GM21786 (cell line): ENCODE data around the gene RITA1.

ENCODE experiments used
- ATAC-seq: cut with Tn5 transposase; IDR thresholded peaks from one replicate; pipeline ENCODE4 v1.9.1; 2021; ENCODE audit not compliant: unreplicated experiment

RITA1 gene

DNA sequence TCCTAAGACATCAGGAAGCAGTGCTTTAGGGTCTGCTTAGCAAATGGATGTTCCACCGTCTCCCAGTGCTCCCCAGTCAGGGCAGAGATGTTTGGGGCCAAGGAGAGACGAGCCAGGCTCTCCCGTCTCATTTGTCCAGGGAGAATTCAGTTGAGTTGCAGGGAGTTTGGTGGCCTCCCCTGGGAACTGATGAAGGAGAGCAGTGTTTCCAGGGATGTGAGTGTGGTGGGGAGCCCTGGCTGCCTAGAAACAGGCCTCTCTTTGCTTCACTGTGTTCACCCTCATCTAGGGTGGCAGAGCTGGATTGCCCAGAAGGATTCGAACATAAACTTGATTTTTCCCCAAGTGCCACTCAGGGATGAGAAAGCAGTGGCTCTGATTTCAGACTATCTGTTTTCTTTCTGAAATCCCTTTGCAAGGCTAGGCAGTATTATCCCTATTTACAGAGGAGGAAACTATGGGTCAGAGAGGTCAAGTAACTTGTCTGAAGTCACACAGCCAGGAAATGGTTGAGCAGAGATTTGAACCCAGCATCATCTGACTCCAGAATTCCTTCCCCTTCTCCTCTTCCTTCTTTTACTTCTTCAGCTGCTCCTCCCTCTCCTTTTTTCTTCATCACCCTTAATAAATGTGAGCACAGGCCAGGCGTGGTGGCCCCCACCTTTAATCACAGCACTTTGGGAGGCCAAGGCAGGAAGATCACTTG is 42.3 kb downstream of the RITA1 start:
- ATAC-seq = no peak

DNA sequence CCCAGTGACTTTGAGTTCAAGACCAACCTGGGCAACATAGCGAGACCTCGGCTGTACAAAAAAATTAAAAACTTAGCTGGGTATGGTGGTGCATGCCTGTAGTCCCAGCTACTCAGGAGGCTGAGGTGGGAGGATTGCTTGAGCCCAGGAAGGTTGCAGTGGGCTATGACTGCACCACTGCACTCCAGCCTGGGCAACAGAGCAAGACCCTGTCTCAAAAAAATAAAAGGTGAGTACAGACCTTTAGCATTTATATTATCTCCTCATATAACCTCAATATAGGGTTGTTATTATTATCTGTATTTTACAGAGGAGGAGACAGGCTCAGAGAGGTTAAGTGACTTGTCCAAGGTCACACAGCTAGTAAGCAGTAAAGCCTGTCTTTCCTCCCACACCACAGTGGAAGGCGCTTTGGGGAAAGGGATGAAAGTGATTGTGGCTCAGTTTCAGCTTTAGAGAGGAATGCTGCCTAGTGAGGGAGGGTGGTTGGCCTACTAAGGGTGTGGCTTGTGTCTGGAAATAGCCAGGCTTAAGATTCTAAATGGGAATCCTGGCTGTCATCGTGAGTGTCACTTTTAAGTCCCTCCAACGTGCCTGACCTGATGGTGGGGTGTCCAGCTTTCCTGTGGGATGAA is 43.0 kb downstream of the RITA1 start:
- ATAC-seq = no peak

GRCh38 chr12:113230315-113231234 is 45.1 kb downstream of the RITA1 start:
- ATAC-seq = peak; percentile 7

GRCh38 chr12:113231235-113232088 is 45.9 kb downstream of the RITA1 start:
- no peak for ATAC-seq

DNA sequence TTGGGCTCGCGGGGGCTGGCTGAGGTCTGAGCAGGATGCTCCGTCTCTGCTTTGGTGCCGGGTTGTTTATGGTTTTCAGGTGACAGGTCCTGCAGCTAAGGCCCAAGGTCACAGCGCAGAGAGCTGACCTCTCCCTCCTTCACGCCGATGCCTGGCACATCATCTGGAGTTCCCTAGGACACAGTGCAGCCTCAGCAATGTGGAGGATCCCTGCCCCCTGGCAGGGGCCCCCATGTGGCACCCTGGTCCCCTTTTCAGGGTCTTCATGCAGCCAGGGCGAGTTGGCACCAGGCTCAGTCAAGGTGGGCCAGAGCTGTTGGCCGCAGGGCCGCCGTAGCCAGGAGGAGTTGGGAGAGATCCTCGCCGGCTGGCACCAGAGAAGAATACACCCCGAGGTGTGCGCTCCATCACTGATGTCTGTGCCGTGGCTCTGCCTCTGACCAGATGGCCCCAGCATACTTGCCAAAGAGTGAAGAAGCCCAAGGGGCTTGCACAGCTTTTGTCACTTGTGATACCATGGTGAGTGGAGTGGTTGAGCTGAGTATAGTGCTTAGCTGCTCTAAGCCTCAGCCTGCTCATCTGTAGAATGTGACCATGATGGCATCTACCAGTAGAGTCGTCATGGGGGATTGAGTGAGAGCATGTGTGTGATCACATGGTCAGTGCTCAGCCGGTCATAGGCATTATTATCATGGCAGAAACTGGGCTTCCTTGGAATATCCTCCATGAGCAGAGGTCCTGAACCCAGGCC is 46.7 kb downstream of the RITA1 start:
- no peak for ATAC-seq

- peak; percentile 66 for ATAC-seq
Measured at GRCh38 chr12:113232840-113233585, 47.5 kb downstream of the RITA1 start.

DNA sequence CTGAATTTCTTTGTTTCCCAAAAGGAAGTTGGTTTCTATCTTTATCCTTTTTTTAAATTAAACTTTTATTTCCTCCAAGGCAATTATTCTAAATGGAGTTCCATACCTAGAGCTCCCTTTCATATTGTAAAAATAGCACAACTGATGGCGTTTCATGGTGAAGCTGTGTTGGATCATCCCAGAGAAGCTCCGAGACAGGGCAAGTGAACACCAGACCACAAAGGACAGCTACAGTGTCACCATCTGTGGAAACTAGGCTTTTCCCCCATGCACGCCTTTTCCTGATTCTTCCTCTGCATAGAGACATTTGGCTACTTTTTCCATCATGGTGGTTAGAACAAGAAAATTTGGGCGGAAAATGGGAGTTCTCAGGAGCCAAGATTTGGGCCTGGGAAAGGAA is 48.4 kb downstream of the RITA1 start:
- ATAC-seq = no peak

DNA sequence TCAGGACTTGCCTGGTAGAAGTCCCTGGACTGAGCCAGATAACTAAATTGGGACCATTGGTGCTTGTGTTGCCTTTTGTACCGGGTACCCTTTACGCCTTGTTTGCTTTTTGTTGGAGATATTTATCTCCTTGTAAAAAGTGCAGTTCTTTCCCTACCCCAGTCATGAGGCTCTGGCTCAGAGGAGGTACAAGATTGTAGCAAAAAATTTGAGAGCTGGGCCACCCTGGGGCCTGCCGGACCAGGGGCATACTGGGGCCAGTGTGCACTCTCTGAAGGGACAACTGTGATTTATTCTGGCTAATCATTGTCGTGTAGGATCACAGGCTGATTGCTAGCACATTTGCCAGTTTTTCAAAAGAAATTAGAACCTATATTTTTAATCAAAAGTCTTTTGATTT is 49.0 kb downstream of the RITA1 start:
- no peak for ATAC-seq

DNA sequence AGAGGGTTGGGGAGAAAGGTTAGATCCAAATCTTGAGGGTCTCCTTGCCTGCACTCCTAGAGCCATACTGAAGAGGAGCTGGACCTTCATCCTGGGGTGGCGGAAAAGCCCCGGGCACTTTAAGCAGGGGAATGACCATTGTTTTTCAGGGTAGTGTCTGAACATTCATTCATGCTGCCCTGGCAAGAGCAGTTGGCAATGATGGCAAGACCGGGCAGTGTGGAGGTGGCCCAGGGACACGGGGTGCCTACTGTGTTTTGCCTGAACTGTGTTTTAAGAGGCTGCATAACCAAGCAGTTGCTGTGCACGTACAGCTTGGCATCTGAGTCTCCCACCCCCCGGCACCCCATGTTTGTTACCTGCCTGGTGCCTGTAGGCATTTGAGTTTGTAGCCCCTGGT is 50.5 kb downstream of the RITA1 start:
- no peak for ATAC-seq

GRCh38 chr12:113236539-113237399 is 51.2 kb downstream of the RITA1 start:
- no peak for ATAC-seq

DNA sequence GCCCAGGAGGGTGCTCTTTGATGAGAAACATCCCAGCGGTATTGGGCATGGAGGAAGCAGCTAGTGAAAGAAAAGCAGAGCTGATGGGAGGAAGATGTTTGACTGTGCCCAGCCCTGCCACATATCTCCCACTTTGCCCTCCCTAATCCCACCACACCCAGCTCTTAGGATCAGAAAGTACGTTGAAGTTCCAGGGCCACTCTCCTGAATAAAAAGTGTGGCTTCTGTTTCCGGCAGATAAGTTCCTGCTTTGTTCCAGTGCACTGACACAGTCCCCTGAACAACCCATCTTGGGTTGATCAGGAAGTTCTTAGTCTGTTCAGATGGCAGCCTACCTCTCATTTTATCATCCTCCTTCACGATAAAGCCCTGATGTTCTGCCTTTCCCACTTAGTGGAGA is 52.2 kb downstream of the RITA1 start:
- no peak for ATAC-seq

DNA sequence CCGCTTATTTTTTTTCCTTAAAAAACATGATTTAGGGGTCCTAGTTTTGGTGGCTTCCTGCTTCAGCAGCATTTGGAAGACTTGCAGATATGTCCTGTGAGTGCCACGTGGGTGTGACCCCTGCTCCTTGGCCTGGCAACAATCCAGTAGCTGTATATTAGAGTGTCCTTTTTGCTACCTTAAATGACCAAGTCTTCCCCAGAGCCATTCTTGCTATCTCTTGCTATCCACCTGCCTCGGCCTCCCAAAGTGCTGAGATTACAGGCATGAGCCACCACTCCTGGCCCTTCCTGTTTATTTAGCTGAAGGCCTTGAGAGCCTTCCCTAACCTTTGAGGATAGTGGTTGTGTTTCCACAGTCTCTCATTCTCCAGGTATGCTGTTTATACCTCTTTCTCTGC is 52.8 kb downstream of the RITA1 start:
- no peak for ATAC-seq

- no peak for ATAC-seq
Measured at GRCh38 chr12:113239288-113239771, 53.8 kb downstream of the RITA1 start.

GRCh38 chr12:113239811-113240331 is 54.4 kb downstream of the RITA1 start:
- ATAC-seq = no peak

DNA sequence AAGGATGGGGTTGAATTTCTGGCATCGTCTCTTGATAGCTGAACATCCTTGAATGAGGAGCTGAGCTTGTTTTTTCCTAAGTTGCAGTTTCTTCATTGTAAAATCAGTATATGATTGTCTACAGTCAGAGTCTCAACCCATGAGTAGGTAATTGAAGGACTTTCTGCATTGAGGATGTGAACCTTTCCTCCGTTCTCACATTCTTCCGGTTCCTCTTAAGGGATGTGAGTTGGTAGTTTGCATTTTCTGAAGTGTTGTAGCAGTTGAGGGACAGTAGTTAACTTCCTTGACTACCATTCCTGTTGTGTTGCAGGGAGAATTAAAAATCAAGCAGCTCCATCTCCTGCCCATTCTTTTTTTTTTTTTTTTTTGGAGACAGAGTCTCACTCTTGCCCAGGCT is 54.9 kb downstream of the RITA1 start:
- ATAC-seq = no peak

DNA sequence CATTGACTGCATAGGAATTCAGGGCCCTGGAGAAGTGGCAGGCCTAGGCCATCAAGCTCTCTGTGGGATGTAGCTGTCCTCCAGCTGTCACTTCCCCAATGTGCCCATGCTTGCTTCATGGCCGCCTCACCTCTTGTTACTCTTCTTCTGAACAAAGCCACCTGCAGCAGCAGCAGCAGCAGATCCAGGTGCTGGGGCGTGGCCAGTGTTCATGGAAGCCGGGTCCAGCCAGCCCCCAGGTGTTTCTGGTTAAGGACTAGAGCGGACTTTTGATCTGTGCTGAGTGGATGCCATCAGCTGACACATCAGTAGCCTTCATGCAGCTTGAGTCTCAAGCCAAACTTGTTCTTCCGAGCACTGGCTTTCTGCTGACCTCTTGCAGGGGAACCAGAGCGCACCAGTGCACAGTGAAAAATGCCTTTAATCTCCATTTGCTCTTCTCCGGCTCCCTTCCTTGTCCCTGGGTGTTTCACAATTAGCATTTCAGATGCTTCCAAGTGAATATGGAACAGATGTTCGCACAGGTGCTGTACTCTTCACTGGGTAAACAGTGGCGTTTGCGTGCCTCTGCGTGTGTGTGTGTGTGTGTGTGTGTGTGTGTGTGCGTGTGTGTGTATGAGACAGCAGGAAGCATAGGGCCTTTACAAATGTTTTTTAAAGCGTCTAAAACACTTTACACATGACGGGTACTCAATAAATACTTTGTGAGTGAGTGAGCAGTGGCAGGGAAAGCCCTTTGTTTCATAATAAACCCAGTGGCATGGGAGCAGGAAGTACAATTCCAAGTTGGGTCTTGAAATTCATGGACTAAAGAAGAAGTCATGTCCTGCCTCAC is 55.9 kb downstream of the RITA1 start:
- ATAC-seq = no peak
